ENCODE results near the gene EN2. TPM values are rescaled to one million over a fixed set of nuclear protein-coding genes. Genes with fewer than 3 reads are reported as not detected.
"Not testable (repeated sequence)": the region's sequence is repeated elsewhere in the genome, so short reads cannot be mapped to it uniquely, and the experiment has no call there.

EN2 gene
- polyA plus RNA-seq, 3 donors: 0.04 to 0.05 TPM; not detected in 1

- H3K27ac ChIP-seq (ENCODE audit: low read depth, low read length): no peak overlapping the region
- 85 to 86% (median 86%) methylated on average over 22 of the region's 22 CpGs for WGBS, 3 donors
These were observed 33.5 kb upstream of the EN2 start for GRCh38 chr7:155424301-155425010.

- 81 to 84% (median 81%) methylated on average over 7 of the region's 7 CpGs for WGBS, 3 donors
These were observed 33.0 kb upstream of the EN2 start for GRCh38 chr7:155425011-155425340.

GRCh38 chr7:155425887-155426286, 32.0 kb upstream of the EN2 start:
- WGBS, 3 donors: 53 to 72% (median 68%) methylated on average over 9 of the region's 9 CpGs
- no peak overlapping the region for H3K27ac ChIP-seq (ENCODE audit: low read depth, low read length)

More at GRCh38 chr7:155425011-155425340, 33.0 kb upstream of the EN2 start:
- no peak overlapping the region for H3K27ac ChIP-seq (ENCODE audit: low read depth, low read length)

GRCh38 chr7:155426543-155427410, 31.2 kb upstream of the EN2 start:
- H3K27ac ChIP-seq (ENCODE audit: low read depth, low read length): no peak overlapping the region
- 70 to 73% (median 70%) methylated on average over 20 of the region's 20 CpGs for WGBS, 3 donors

GRCh38 chr7:155427411-155428038, 30.4 kb upstream of the EN2 start:
- WGBS, 3 donors: 68 to 72% (median 69%) methylated on average over 20 of the region's 20 CpGs

GRCh38 chr7:155428171-155428834, 29.6 kb upstream of the EN2 start:
- WGBS, 3 donors: 85 to 88% (median 86%) methylated on average over 14 of the region's 14 CpGs
- H3K27ac ChIP-seq (ENCODE audit: low read depth, low read length): no peak overlapping the region

More at GRCh38 chr7:155427411-155428038, 30.4 kb upstream of the EN2 start:
- H3K27ac ChIP-seq (ENCODE audit: low read depth, low read length): no peak overlapping the region

GRCh38 chr7:155429651-155430050, 28.3 kb upstream of the EN2 start:
- no peak overlapping the region for H3K27ac ChIP-seq (ENCODE audit: low read depth, low read length)
- 61 to 70% (median 67%) methylated on average over 6 of the region's 6 CpGs for WGBS, 3 donors

- H3K27ac ChIP-seq (ENCODE audit: low read depth, low read length): no peak overlapping the region
- WGBS, 3 donors: 67 to 70% (median 70%) methylated on average over 10 of the region's 10 CpGs
These were observed 27.3 kb upstream of the EN2 start for GRCh38 chr7:155430606-155431005.

GRCh38 chr7:155431231-155431630, 26.7 kb upstream of the EN2 start:
- WGBS, 3 donors: 65 to 82% (median 81%) methylated on average over 12 of the region's 12 CpGs
- H3K27ac ChIP-seq (ENCODE audit: low read depth, low read length): no peak overlapping the region

GRCh38 chr7:155431711-155432110, 26.2 kb upstream of the EN2 start:
- no peak overlapping the region for H3K27ac ChIP-seq (ENCODE audit: low read depth, low read length)
- 69 to 84% (median 83%) methylated on average over 14 of the region's 14 CpGs for WGBS, 3 donors

GRCh38 chr7:155435110-155435509, 22.8 kb upstream of the EN2 start:
- no peak overlapping the region for H3K27ac ChIP-seq (ENCODE audit: low read depth, low read length)
- WGBS, 3 donors: 65 to 77% (median 71%) methylated on average over 3 of the region's 3 CpGs

GRCh38 chr7:155437836-155438235, 20.1 kb upstream of the EN2 start:
- H3K27ac ChIP-seq (ENCODE audit: low read depth, low read length): no peak overlapping the region
- 61 to 88% (median 78%) methylated on average over 4 of the region's 4 CpGs for WGBS, 3 donors

GRCh38 chr7:155438777-155439176, 19.2 kb upstream of the EN2 start:
- 37 to 50% (median 41%) methylated on average over 7 of the region's 7 CpGs for WGBS, 3 donors
- H3K27ac ChIP-seq (ENCODE audit: low read depth, low read length): no peak overlapping the region

GRCh38 chr7:155439311-155440017, 18.5 kb upstream of the EN2 start:
- 57 to 71% (median 69%) methylated on average over 20 of the region's 20 CpGs for WGBS, 3 donors
- H3K27ac ChIP-seq (ENCODE audit: low read depth, low read length): no peak overlapping the region

GRCh38 chr7:155440018-155440410, 17.9 kb upstream of the EN2 start:
- H3K27ac ChIP-seq (ENCODE audit: low read depth, low read length): no peak overlapping the region
- 48 to 60% (median 59%) methylated on average over 8 of the region's 8 CpGs for WGBS, 3 donors

- H3K27ac ChIP-seq (ENCODE audit: low read depth, low read length): no peak overlapping the region
- 55 to 63% (median 63%) methylated on average over 6 of the region's 6 CpGs for WGBS, 3 donors
These were observed 16.1 kb upstream of the EN2 start for GRCh38 chr7:155441856-155442255.

GRCh38 chr7:155444746-155445145, 13.2 kb upstream of the EN2 start:
- WGBS, 3 donors: 76 to 90% (median 86%) methylated on average over 8 of the region's 8 CpGs
- H3K27ac ChIP-seq (ENCODE audit: low read depth, low read length): no peak overlapping the region

GRCh38 chr7:155445606-155446005, 12.3 kb upstream of the EN2 start:
- not testable (repeated sequence) for H3K27ac ChIP-seq (ENCODE audit: low read depth, low read length)
- 79 to 89% (median 80%) methylated on average over 9 of the region's 9 CpGs for WGBS, 3 donors
